NCI-H128 (cell line): ENCODE measurements around the gene OR2J3.
"Not testable (repeated sequence)": the region's sequence is repeated elsewhere in the genome, so short reads cannot be mapped to it uniquely, and the experiment has no call there.

ENCODE experiments used
- DNase-seq: peaks from one replicate; lab custom pipeline; 2025; ENCODE audit not compliant: unreplicated experiment; lab: John Stamatoyannopoulos, UW

OR2J3 gene

DNA sequence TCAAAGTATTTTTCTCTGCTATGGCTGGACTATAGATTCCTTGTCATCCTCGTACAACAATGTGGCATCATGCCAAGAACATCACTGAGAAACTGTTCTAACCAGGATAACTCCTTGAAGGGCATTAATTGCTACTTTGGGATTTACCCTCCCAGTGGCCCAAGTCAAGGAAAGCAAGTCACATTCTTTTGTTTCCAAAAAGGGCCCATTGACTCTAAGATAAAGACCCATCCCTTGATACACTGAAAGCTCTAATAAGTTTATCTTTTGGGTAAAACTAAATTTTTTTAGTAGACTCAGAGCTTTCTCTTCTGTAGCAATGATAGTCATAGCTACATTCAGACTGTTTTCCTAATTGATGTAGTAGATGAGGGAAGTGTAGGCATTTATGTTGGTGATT, at the start of gene OR2J3:
Gene OR2J3 (plus strand): TSS at position 301 of the 400 bp plus-strand sequence. CDS start 3,833 bp downstream, outside the sequence.
- DNase-seq: no peak

DNA sequence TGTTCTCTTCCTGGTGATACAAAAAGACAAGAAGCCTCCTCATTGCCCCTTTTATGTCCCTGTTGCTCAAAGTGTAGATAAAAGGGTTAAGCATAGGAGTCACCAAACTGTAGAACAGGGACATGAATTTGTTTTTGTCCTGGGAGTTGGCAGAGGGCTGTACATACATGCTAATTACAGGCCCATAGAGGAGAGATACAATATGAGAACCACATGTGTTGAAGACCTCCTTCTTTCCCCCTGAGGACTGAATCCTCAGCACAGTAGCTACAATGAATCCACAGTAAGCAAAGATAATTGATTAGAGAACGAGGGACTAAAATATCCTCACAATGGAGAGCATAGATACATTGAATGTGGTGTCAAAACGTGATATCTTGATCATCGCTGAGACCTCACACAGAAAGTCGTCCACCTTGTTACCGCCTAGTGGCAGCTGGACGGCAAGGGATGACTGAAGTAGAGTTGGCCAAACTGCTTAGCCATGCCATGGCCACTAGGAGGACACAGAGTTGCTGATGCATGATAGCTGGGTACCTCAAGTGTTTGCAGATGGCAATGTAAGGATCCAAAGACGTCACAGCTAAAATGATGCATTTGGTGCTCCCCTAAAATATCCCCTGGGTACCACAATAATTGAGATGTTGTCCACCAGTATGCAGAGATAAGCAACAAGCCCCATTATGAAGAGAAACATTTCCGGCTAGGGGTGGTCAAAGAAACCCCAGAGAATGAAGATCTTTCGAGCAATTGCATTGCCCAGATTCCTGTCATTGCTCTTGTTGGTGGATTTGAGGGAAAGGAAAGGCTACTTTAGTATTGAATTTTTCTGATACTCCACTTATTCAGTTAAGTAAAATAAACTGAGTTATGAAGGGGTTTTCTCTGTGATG, 35.8 kb upstream of the OR2J3 start:
- no peak for DNase-seq

DNA sequence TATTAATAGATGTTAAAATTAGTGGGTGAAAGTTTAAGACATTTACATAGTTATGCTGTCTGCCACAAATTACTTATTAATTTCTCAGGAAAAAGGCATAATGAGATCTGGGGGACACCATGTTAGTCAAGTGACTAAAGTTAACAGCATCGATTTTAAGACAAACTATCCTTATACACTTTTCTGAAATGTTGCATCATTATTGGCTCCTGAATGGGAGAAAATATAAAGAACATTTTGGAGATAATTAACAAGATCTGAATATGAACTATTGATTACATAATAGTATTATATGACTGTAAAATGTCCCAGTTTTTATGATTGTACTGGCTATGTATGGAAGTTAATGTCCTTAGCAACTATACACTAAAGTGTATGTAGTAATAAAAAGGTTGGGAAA, 28.7 kb upstream of the OR2J3 start:
- DNase-seq: no peak

DNA sequence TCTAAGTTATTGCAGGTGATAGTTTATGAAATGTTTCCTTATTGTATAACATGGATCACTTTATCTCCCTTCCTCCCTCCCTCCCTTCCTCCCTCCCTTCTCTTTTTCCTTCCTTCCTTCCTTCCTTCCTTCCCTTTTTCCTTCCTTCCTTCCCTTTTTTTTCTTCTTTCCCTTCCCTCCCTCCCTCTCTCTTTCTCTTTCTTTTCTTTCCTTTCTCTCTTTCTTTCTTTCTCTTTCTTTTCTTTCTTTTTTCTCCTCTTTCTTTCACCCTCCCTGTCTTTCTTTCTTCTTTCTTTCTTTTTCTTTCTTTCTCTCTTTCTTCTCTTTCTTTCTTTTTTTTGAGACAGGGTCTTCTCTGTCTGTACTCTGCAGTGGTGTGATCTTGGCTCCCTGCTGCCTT, 26.5 kb upstream of the OR2J3 start:
- no peak for DNase-seq

GRCh38 chr6:29082457-29082856, 25.4 kb upstream of the OR2J3 start:
- no peak for DNase-seq

DNA sequence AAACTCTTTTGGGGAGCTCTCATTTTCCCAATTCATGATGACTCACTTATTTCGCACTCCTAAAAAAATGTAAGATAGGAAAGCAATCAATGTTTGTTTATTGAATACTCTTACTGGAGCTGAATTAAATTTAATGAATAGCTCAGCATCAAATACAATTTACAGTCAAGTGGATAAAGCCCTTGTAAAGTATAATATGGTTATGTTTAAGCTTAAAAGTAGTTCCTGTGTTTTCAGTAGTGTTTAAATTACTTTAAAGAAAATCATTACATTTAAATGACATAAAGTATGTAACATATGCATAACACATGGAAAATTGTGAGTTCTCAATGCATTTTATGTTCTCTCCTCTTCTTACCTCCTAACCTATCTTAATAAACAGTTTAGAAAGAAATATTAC, 20.6 kb upstream of the OR2J3 start, which contains the start of gene OR2B3:
Gene OR2B3 (minus strand): TSS at position 101 of the 400 bp plus-strand sequence. CDS start 65 bp downstream, at position 36.
- no peak for DNase-seq

DNA sequence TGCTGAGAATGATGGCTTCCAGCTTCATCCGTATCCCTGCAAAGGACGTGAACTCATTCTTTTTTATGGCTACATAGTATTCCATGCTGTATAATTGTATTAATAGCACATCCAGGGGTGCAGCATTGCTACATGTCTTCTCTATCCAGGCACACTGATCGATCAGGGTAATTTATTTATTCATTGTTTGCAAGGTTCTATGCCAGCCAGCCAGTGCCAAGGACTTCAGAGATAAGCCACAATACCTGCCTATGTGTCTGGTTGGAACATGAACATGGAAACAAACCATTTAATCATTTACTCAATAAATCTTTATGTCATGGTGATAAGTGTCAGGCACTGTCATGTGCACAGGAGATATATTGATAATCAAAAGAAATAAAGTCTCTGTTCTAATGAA, 14.9 kb upstream of the OR2J3 start:
- DNase-seq: no peak

DNA sequence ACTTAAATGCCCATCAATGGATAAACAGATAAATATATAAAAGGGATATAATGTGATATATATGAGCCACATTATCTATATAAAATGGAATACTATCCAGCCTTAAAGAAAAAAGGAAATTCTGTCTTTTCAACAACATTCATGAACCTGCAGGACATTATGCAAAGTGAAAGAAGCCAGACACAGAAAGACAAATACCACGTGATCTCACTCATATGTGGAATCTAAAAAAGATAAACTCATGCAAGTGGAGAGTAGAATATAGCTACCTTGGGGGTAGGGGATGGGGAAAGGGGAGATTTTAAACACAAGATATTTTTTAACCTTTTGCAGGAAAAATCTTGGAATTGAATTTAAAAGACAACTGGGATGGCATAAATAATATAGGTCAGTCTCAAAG, 10.1 kb upstream of the OR2J3 start:
- DNase-seq: no peak

DNA sequence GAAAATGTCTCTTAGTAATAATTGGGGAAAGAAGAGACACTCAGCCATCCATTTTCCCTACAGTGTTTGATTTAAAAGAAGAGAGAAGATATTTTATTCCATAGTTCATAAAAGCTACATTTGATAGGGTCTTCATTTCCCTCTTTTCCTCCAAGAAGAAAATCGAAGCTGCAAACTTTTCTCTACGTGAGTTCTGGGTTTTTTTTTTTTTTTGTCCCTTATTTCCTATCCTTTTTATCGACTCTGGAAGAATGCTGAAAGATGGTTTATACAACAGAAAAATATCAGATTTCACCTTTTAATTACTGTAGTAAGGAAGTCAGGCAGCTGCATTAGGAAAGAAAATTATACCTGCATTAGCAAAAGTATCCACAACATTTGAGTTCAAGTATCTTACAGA, 8.7 kb upstream of the OR2J3 start, which contains the start of gene OR2J1:
Gene OR2J1 (plus strand): TSS at position 301 of the 400 bp plus-strand sequence. CDS start 1,453 bp downstream, outside the sequence.
- DNase-seq: no peak

- DNase-seq: no peak
Measured at GRCh38 chr6:29112135-29112534, 4.3 kb downstream of the OR2J3 start.

DNA sequence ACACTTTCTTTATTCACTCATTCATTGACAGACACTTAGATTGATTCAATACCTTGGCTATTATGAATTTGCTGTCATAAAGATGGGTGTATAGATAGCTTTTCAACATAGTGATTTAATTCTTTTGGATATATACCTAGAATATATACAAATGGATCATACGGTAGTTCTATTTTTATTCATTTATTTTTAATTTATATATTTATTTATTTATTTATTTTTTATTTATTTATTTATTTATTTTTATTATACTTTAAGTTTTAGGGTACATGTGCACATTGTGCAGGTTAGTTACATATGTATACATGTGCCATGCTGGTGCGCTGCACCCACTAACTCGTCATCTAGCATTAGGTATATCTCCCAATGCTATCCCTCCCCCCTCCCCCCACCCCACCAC, 7.1 kb downstream of the OR2J3 start:
- DNase-seq: not testable (repeated sequence)

GRCh38 chr6:29129326-29130012, 21.6 kb downstream of the OR2J3 start:
- DNase-seq: no peak

GRCh38 chr6:29130644-29131043, 22.8 kb downstream of the OR2J3 start:
- DNase-seq: no peak

DNA sequence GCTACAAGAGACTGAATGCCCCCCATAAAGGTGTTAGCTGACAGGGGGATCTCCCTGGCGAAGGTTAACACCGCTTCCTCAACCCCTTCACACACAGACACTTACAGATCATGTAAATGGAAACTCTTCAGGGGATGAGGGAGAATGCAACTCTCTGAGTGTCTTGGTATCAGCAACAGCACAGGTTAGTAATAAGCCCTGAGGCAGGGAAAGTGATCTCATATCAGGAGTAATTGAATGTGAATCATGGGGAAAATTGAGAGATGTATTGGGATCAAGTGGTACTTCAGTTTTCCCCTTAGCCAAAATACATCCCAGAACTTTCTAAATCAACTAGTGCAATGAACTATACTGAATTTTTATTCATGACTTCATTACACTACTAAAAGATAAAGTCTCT, 23.8 kb downstream of the OR2J3 start:
- no peak for DNase-seq

DNA sequence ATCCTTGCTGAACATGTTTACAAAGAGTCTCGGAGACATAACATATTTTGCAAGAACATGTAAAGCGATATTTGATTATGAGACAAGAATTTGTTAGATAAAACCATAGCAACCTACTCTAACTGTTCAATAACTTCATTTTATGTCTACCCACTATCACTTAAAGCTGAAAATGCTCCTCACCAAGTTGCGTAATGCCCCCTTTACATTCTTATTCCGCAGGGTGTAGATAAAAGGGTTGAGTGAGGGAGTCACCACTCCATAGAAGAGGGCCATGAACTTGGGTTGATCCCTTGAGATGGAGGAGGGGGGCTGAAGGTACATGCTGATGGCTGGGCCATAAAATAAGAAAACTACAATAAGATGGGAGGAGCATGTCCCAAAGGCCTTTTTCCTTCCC, 29.9 kb downstream of the OR2J3 start:
- DNase-seq: no peak

DNA sequence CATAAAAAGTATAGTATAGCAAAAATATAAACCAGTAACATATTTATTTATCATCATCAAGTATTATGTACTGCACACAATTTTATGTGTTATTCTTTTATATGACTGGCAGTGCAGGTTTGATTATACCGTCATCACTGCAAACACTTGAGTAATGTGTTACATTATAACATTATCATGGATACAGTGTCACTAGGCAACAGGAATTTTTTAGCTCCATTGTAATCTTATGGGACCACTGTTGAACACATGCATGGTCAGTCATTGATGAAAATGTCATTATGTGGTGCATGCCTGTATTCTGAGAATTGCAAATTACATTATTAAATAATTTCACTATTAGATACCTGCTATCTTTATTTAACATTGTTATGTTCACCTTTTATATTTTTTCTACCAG, 33.7 kb downstream of the OR2J3 start:
- no peak for DNase-seq

DNA sequence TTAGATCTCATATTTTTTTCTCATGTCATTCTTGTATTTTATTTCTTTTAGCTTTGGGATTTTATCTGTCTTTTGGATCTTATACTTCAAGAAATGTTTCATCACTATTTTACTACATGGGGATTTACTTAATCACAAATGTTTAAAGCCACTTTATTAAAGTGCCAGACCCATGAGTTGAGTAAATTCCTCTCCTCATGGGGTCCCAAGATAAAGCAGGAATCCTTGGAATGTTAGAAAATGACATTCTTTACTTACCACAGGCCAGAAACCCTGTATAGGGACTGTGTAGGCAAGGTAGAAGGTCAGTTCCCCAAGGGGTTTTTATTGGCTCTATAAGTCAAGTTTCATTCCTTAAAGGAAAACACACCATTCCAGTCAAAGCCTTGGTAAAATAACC, 34.5 kb downstream of the OR2J3 start:
- no peak for DNase-seq

GRCh38 chr6:29146179-29146578, 38.3 kb downstream of the OR2J3 start:
- DNase-seq: no peak

DNA sequence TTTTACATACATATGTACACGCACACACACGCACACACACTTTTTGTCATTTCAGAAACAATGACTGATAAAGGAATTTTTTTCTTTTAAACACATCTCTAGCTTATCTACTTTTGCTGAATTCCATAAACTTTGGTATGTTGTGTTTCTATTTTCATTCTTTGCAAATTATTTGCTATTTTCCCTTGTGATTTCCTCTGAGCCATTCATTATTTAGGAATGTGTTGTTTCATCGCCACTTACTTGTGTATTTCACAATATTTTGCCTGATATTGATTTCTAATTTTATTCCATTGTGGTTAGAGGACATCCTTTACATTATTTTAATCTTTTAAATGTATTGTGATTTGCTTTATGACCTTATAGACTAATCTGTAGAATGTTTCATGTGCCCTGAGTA, 39.2 kb downstream of the OR2J3 start:
- no peak for DNase-seq

DNA sequence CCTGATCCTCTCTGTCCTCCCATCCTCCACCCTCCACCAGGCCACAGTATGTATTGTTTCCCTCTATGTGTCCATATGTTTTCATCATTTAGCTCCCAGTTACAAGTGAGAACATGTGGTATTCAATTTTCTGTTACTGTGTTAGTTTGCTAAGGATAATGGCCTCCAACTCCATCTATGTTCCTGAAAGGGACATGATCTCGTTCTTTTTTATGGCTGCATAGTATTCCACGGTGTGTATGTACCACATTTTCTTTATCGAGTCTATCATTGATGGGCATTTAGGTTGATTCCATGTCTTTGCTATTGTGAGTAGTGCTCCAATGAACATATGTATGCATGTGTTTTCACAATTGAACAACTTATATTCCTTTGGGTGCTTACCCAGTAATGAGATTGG, 41.6 kb downstream of the OR2J3 start:
- DNase-seq: not testable (repeated sequence)

DNA sequence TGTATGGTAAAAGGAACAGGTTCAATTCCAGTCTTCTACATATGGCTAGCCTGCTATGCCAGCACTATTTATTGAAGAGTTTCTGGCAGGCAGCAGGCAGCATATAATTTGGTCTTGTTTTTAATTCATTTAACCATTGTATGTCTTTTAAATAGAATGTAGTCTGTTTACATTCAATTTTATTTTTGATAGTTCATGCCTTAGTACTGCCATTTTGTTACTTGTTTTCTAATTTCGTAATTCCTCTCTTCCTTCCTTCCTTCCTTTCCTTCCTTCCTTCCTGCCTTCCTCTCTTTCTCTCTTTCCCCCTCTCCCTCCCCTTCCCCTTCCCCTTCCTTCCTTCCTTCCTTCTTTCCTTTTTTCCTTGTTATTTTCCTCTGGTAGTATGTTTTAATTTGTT, 45.2 kb downstream of the OR2J3 start:
- no peak for DNase-seq

- not testable (repeated sequence) for DNase-seq
Measured at GRCh38 chr6:29155182-29155581, 47.3 kb downstream of the OR2J3 start.
